Measurements from ENCODE around the gene OFD1. TPM values are rescaled to one million over a fixed set of nuclear protein-coding genes. Genes with fewer than 3 reads are reported as not detected.

The OFD1 gene
- polyA plus RNA-seq, 2 of the 4 experiments (the other 2 are of a cell fraction): 14.8 to 24.9 TPM

GRCh38 chrX:13694983-13695382 is 39.6 kb upstream of the OFD1 start:
- DNase-seq (ENCODE audit: low read depth in 1 of 2, low spot score in 1 of 2): no peak
- H3K4me2 ChIP-seq: no peak overlapping the region
- CTCF ChIA-PET: interaction anchor here (1.0 kb wide), 1 partner anchor 49 kb away, joined by 4 read pairs; no protein-coding TSS in a partner anchor
- peak; percentile 23 for FAIRE-seq
- no peak for ATAC-seq
- POLR2A ChIA-PET: no interaction called here
- H3K27ac ChIP-seq: no peak overlapping the region
- WGBS (ENCODE audit: missing lambda C conversion rate): 95% methylated on average over 8 of the region's 8 CpGs
- no peaks in the 10 kb centered on the region for H3K9me3 ChIP-seq
- no peak overlapping the region for H3K4me3 ChIP-seq
- TF ChIP-seq BCL3 (IDR thresholded peaks at IDR 0.05): no peak
- no peak for TF ChIP-seq RNF2 (IDR thresholded peaks at IDR 0.05; ENCODE audit: borderline replicate concordance, low read depth)
- TF ChIP-seq KDM5A (IDR thresholded peaks at IDR 0.05): no peak
- no peak for TF ChIP-seq CBX8 (IDR thresholded peaks at IDR 0.05)
- TF ChIP-seq JUN (IDR thresholded peaks at IDR 0.05): no peak
- TF ChIP-seq CHD2 (IDR thresholded peaks at IDR 0.05; ENCODE audit: low read length, partially characterized antibody): no peak
- no peak for TF ChIP-seq NFE2L2 (conservative IDR thresholded peaks at IDR 0.05; ENCODE audit: low read length)
- no peak for TF ChIP-seq CBX2 (IDR thresholded peaks at IDR 0.05; ENCODE audit: borderline replicate concordance, low read depth)
- no peak for TF ChIP-seq HOXB13 (CRISPR knock-in tag; IDR thresholded peaks at IDR 0.05; ENCODE audit: low read depth)
- TF ChIP-seq NPAS2 (CRISPR knock-in tag; IDR thresholded peaks at IDR 0.05; ENCODE audit: borderline replicate concordance): no peak
- TF ChIP-seq POLR2AphosphoS2 (conservative IDR thresholded peaks at IDR 0.05; ENCODE audit: low read length): no peak
- TF ChIP-seq FOXS1 (CRISPR knock-in tag; IDR thresholded peaks at IDR 0.05): no peak
- no peak for TF ChIP-seq ZNF302 (CRISPR knock-in tag; IDR thresholded peaks at IDR 0.05)
- no peak for TF ChIP-seq HOXB5 (CRISPR knock-in tag; IDR thresholded peaks at IDR 0.05)
- no peak for TF ChIP-seq MYC (IDR thresholded peaks at IDR 0.05; ENCODE audit: borderline replicate concordance, low read length)
- no peak for TF ChIP-seq RCOR1 (IDR thresholded peaks at IDR 0.05; ENCODE audit: low read depth, low read length)
- peaks cover 47% of the 10 kb centered on the region for H3K4me1 ChIP-seq

DNA sequence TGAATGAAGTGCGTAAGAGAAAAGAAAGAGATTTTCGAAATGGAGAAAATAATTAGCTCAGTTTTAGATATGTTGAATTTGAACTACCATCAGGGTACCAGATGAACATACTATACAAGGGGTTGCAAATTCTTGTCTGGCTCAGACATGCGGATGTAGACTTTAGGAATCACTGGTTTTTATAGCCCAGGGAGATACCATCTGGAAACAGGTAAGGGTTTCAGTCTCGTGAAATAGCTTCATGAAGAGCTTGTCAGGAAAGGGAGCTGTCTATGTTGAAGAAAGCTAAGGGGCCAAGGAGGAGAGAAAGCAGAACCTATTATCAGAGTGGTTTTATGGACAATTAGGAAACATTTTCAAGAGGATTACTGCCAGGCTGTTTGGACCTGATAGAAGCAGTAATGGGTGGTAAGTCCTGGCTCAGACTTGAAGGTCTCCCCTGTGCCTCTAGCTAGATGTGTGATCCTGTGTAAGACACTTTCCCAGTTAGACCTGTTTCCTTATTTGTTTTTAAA is 38.9 kb upstream of the OFD1 start:
- 90% methylated on average over 4 of the region's 4 CpGs for WGBS (ENCODE audit: missing lambda C conversion rate)
- no peak overlapping the region for H3K4me3 ChIP-seq
- no peak overlapping the region for H3K27ac ChIP-seq
- DNase-seq (ENCODE audit: low read depth in 1 of 2, low spot score in 1 of 2) (no peak), ATAC-seq (no peak), FAIRE-seq (no peak)
- TF ChIP-seq RCOR1 (IDR thresholded peaks at IDR 0.05; ENCODE audit: low read depth, low read length) (no peak), ESRRA (IDR thresholded peaks at IDR 0.05; ENCODE audit: borderline replicate concordance, low read length) (no peak), HOXA7 (CRISPR knock-in tag; IDR thresholded peaks at IDR 0.05) (no peak), ZFP36 (IDR thresholded peaks at IDR 0.05; ENCODE audit: borderline replicate concordance, partially characterized antibody) (no peak), TP53 (CRISPR knock-in tag; IDR thresholded peaks at IDR 0.05) (no peak), EHMT2 (IDR thresholded peaks at IDR 0.05; ENCODE audit: low read depth) (no peak), MAFK (IDR thresholded peaks at IDR 0.05; ENCODE audit: partially characterized antibody) (no peak), HOXB5 (CRISPR knock-in tag; IDR thresholded peaks at IDR 0.05) (no peak), SMC3 (IDR thresholded peaks at IDR 0.05) (no peak), SREBF2 (IDR thresholded peaks at IDR 0.05) (no peak)
- TF ChIP-seq, protein P1, sequence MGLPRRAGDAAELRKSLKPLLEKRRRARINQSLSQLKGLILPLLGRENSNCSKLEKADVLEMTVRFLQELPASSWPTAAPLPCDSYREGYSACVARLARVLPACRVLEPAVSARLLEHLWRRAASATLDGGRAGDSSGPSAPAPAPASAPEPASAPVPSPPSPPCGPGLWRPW (IDR thresholded peaks at IDR 0.05): no peak
- ChIA-PET CTCF (no interaction called here), POLR2A (interaction anchor here (1.4 kb wide), 1 partner anchor 39 kb away, joined by 3 read pairs; the partner anchor contains the start of genes OFD1 and TRAPPC2)
- peaks cover 42% of the 10 kb centered on the region for H3K4me1 ChIP-seq
- H3K4me2 ChIP-seq: no peak overlapping the region
- no peaks in the 10 kb centered on the region for H3K9me3 ChIP-seq

- FAIRE-seq: no peak
- H3K4me1 ChIP-seq: peaks cover 26% of the 10 kb centered on the region
- ATAC-seq: no peak
- no peaks in the 10 kb centered on the region for H3K9me3 ChIP-seq
- no peak overlapping the region for H3K4me3 ChIP-seq
- H3K27ac ChIP-seq: no peak overlapping the region
- CTCF ChIA-PET: interaction anchor here (0.6 to 0.7 kb wide), 3 partner anchors 19 to 1726 kb away, joined by 3 to 4 read pairs (median 3); no protein-coding TSS in a partner anchor
- H3K4me2 ChIP-seq: no peak overlapping the region
- DNase-seq (ENCODE audit: low read depth in 1 of 2, low spot score in 1 of 2): no peak
- POLR2A ChIA-PET: no interaction called here
- 96% methylated on average over 2 of the region's 2 CpGs for WGBS (ENCODE audit: missing lambda C conversion rate)
- no peak for TF ChIP-seq FOSL2 (IDR thresholded peaks at IDR 0.05)
- no peak for TF ChIP-seq FOSL2 (CRISPR knock-in tag; IDR thresholded peaks at IDR 0.05)
- no peak for TF ChIP-seq EP300 (IDR thresholded peaks at IDR 0.05)
- TF ChIP-seq NFE2L2 (conservative IDR thresholded peaks at IDR 0.05; ENCODE audit: low read length): no peak
- TF ChIP-seq JUN (IDR thresholded peaks at IDR 0.05): no peak
- TF ChIP-seq TP53 (CRISPR knock-in tag; IDR thresholded peaks at IDR 0.05): no peak
- TF ChIP-seq, protein P2, sequence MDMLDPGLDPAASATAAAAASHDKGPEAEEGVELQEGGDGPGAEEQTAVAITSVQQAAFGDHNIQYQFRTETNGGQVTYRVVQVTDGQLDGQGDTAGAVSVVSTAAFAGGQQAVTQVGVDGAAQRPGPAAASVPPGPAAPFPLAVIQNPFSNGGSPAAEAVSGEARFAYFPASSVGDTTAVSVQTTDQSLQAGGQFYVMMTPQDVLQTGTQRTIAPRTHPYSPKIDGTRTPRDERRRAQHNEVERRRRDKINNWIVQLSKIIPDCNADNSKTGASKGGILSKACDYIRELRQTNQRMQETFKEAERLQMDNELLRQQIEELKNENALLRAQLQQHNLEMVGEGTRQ (IDR thresholded peaks at IDR 0.05): no peak
- no peak for TF ChIP-seq HMGXB4 (CRISPR knock-in tag; IDR thresholded peaks at IDR 0.05; ENCODE audit: borderline replicate concordance)
- TF ChIP-seq, protein P3, sequence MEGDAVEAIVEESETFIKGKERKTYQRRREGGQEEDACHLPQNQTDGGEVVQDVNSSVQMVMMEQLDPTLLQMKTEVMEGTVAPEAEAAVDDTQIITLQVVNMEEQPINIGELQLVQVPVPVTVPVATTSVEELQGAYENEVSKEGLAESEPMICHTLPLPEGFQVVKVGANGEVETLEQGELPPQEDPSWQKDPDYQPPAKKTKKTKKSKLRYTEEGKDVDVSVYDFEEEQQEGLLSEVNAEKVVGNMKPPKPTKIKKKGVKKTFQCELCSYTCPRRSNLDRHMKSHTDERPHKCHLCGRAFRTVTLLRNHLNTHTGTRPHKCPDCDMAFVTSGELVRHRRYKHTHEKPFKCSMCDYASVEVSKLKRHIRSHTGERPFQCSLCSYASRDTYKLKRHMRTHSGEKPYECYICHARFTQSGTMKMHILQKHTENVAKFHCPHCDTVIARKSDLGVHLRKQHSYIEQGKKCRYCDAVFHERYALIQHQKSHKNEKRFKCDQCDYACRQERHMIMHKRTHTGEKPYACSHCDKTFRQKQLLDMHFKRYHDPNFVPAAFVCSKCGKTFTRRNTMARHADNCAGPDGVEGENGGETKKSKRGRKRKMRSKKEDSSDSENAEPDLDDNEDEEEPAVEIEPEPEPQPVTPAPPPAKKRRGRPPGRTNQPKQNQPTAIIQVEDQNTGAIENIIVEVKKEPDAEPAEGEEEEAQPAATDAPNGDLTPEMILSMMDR (IDR thresholded peaks at IDR 0.05): no peak
Measured at GRCh38 chrX:13697455-13697854, 37.1 kb upstream of the OFD1 start.

Measured in A549 (cell line).